ENCODE data around the gene POU3F1. TPM values are rescaled to one million over a fixed set of nuclear protein-coding genes. Genes with fewer than 3 reads are reported as not detected.

POU3F1 gene
- total RNA-seq, 1 donor from 2014 or later = 16.5 TPM

DNA sequence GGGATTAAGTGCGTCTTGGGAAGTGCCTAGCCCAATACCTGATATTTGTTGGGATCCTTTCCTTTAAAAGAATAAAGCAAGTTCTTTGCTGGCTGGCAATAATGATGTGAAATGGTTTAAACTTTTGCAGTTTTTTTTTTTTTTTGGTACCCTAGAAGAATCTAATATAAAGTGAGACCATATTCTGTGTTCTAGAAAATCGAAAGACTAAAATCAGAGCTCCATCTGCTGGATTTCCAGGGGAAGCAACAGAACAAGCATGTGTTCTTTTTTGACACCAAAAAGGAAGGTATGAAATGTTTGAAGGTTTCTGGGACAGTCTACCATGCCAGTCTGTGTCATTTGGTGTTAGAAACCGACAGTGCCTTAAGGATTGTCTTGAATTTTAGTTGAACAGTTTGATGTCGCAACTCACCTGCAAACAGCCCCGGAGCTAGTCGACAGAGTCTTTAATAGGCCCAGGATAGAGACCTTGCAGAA lies 27.7 kb downstream of the POU3F1 start:
- H3K27ac Mint-ChIP-seq = no peak overlapping the region
- Histone ChIP-seq H3K4me2 (no peak overlapping the region), H3K27me3 (no peaks in the 10 kb centered on the region), H3K9ac (no peak overlapping the region), H3K27ac (no peak overlapping the region), H3K9me3 (ENCODE audit: low read depth) (no peaks in the 10 kb centered on the region), H3K4me1 (peaks cover under 1% of the 10 kb centered on the region), H3K4me3 (no peak overlapping the region), H3K79me2 (ENCODE audit: low read depth) (peaks cover 59% of the 10 kb centered on the region), H2AFZ (replicated peaks) (no peak overlapping the region), H3K36me3 (peaks cover 10% of the 10 kb centered on the region), H4K20me1 (ENCODE audit: low read depth) (peaks cover 9% of the 10 kb centered on the region), H3F3A (ENCODE audit: low read depth) (peaks cover 18% of the 10 kb centered on the region)
- TF ChIP-seq EZH2 (IDR thresholded peaks at IDR 0.05) = no peak
- TF ChIP-seq, protein P1, sequence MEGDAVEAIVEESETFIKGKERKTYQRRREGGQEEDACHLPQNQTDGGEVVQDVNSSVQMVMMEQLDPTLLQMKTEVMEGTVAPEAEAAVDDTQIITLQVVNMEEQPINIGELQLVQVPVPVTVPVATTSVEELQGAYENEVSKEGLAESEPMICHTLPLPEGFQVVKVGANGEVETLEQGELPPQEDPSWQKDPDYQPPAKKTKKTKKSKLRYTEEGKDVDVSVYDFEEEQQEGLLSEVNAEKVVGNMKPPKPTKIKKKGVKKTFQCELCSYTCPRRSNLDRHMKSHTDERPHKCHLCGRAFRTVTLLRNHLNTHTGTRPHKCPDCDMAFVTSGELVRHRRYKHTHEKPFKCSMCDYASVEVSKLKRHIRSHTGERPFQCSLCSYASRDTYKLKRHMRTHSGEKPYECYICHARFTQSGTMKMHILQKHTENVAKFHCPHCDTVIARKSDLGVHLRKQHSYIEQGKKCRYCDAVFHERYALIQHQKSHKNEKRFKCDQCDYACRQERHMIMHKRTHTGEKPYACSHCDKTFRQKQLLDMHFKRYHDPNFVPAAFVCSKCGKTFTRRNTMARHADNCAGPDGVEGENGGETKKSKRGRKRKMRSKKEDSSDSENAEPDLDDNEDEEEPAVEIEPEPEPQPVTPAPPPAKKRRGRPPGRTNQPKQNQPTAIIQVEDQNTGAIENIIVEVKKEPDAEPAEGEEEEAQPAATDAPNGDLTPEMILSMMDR (IDR thresholded peaks at IDR 0.05) = peak; percentile 63
- no peak for TF ChIP-seq EZH2phosphoT487 (IDR thresholded peaks at IDR 0.05)
- peaks cover 19% of the 10 kb centered on the region for H3K36me3 Mint-ChIP-seq
- peaks cover 7% of the 10 kb centered on the region for H3K27me3 Mint-ChIP-seq (ENCODE audit: insufficient read depth, low read depth)
- no peak overlapping the region for H3K4me3 Mint-ChIP-seq
- H3K4me1 Mint-ChIP-seq = peaks cover 2% of the 10 kb centered on the region
- DNase-seq (ENCODE audit: low spot score) = no peak
- no peaks in the 10 kb centered on the region for H3K9me3 Mint-ChIP-seq

DNA sequence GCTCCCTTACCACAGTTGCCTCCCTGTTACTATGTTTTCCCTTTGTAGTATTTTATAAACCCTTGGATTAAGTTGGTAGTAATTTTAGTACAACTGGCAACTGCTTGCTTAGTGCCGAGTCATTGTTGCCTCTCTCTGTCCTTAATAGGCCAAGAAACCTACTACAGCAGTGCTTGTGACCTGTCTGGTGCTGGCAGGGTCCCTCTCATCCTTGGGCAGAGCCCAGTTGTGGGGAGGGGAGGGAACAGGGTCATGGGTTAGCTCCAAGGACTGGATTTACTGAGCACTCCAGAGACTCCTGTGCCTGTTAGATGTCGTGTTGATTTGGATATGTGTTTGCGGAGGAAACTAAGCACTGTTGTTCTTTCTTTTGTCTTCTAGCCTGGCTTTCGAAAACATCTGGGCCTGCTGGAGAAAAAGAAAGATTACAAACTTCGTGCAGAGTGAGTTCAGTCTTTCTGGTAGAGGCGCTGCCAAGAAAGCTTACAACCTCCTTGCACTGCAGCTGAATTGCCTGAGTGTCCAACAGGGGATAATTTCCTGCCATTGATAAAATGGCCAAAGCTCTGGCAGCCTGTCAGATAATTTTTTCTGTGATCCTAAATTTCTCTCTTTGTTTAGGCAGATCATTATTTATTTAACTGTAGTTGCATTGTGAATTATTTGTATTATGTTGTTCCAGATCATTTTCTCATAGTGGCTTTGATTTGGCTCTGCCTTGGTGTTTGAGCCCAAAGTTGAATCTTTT lies 30.4 kb downstream of the POU3F1 start:
- Mint-ChIP-seq H3K4me1 (peaks cover 11% of the 10 kb centered on the region), H3K4me3 (no peak overlapping the region), H3K9me3 (no peaks in the 10 kb centered on the region), H3K27me3 (ENCODE audit: insufficient read depth, low read depth) (no peaks in the 10 kb centered on the region), H3K36me3 (peaks cover 11% of the 10 kb centered on the region), H3K27ac (no peak overlapping the region)
- H3K4me2 ChIP-seq = no peak overlapping the region
- no peak overlapping the region for H2AFZ ChIP-seq (replicated peaks)
- H3K4me3 ChIP-seq = no peak overlapping the region
- peaks cover 21% of the 10 kb centered on the region for H4K20me1 ChIP-seq (ENCODE audit: low read depth)
- H3K27ac ChIP-seq = no peak overlapping the region
- H3K27me3 ChIP-seq = no peaks in the 10 kb centered on the region
- DNase-seq (ENCODE audit: low spot score) = no peak
- H3K9me3 ChIP-seq (ENCODE audit: low read depth) = no peaks in the 10 kb centered on the region
- H3F3A ChIP-seq (ENCODE audit: low read depth) = peaks cover 31% of the 10 kb centered on the region
- peaks cover 9% of the 10 kb centered on the region for H3K4me1 ChIP-seq
- no peak overlapping the region for H3K9ac ChIP-seq
- peaks cover 72% of the 10 kb centered on the region for H3K79me2 ChIP-seq (ENCODE audit: low read depth)
- TF ChIP-seq EZH2phosphoT487 (IDR thresholded peaks at IDR 0.05) = no peak
- TF ChIP-seq EZH2 (IDR thresholded peaks at IDR 0.05) = no peak
- TF ChIP-seq, protein P1 (IDR thresholded peaks at IDR 0.05) = no peak
- peaks cover 7% of the 10 kb centered on the region for H3K36me3 ChIP-seq

DNA sequence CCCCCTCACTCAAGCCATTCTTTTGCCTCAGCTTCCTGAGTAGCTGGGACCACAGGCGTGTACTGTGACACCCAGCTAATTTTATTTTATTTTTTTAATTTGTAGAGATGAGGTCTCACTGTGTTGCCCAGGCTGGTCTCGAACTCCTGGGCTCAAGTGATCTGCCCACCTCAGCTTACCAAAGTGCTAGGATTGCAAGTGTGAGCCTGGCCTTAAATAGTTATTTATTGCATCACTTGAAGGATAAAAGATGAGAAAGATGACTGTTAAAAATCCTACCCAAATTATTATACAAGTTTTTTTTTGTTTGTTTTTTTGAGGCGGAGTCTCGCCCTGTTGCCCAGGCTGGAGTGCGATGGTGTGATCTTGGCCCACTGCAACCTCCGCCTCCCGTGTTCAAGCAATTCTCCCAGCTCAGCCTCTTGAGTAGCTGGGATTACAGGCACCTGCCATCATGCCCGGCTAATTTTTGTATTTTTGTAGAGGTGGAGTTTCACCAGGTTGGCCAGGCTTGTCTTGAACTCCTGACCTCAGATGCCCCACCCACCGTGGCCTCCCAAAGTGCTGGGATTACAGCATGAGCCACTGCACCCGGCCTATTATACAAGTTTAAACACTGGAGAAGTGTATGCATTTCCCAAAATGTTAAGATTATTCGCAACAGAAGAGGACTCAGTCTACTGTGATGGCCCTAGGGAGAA lies 31.7 kb downstream of the POU3F1 start:
- H3K4me3 Mint-ChIP-seq = no peak overlapping the region
- H4K20me1 ChIP-seq (ENCODE audit: low read depth) = peaks cover 21% of the 10 kb centered on the region
- H3F3A ChIP-seq (ENCODE audit: low read depth) = peaks cover 33% of the 10 kb centered on the region
- H3K27me3 Mint-ChIP-seq (ENCODE audit: insufficient read depth, low read depth) = no peaks in the 10 kb centered on the region
- DNase-seq (ENCODE audit: low spot score) = no peak
- no peaks in the 10 kb centered on the region for H3K9me3 ChIP-seq (ENCODE audit: low read depth)
- no peak overlapping the region for H3K27ac ChIP-seq
- peaks cover 5% of the 10 kb centered on the region for H3K36me3 ChIP-seq
- H3K4me3 ChIP-seq = no peak overlapping the region
- H3K4me2 ChIP-seq = no peak overlapping the region
- no peaks in the 10 kb centered on the region for H3K9me3 Mint-ChIP-seq
- H3K27ac Mint-ChIP-seq = no peak overlapping the region
- H3K4me1 Mint-ChIP-seq = peaks cover 11% of the 10 kb centered on the region
- no peak overlapping the region for H2AFZ ChIP-seq (replicated peaks)
- H3K9ac ChIP-seq = no peak overlapping the region
- peaks cover 9% of the 10 kb centered on the region for H3K4me1 ChIP-seq
- no peaks in the 10 kb centered on the region for H3K27me3 ChIP-seq
- H3K36me3 Mint-ChIP-seq = peaks cover 8% of the 10 kb centered on the region
- peaks cover 64% of the 10 kb centered on the region for H3K79me2 ChIP-seq (ENCODE audit: low read depth)
- no peak for TF ChIP-seq EZH2phosphoT487 (IDR thresholded peaks at IDR 0.05)

Data from neural progenitor cell (in vitro differentiated cells).